WTC11 (cell line): Measurements from ENCODE around the gene PUM1. TPM values are rescaled to one million over a fixed set of nuclear protein-coding genes. Genes with fewer than 3 reads are reported as not detected.
"Not testable (repeated sequence)": the region's sequence is repeated elsewhere in the genome, so short reads cannot be mapped to it uniquely, and the experiment has no call there.

Source experiments
- ATAC-seq: fragments of 200-7000 bp; cut with Tn5 transposase; 2 replicates; pipeline ENCODE4 v1.10.0; 2021; ENCODE audit warnings: mild to moderate bottlenecking, moderate library complexity
- CTCF ChIA-PET: fragments of 300-600 bp; sonication (Branson Sonifier 250); formaldehyde crosslinking; loops from one replicate; lab custom pipeline; 2021; ENCODE audit warnings: antibody characterized with exemption; lab: Charles Lee
- POLR2A ChIA-PET: fragments of 350-600 bp; sonication (Branson Sonifier 250); formaldehyde crosslinking; loops from one replicate; lab custom pipeline; 2021; ENCODE audit warnings: antibody characterized with exemption; lab: Charles Lee
- DNase-seq: peaks from one replicate; pipeline ENCODE4 v3.0.0; 2021; ENCODE audit warnings: low spot score
- H3K27ac Mint-ChIP-seq: 2 replicates; pipeline ENCODE4 v1.8.0; 2021; ENCODE audit warnings: mixed read lengths
- H3K27me3 Mint-ChIP-seq: 2 replicates; pipeline ENCODE4 v1.8.0; 2021; ENCODE audit warnings: low read depth, mild to moderate bottlenecking, moderate library complexity, mixed read lengths
- H3K36me3 Mint-ChIP-seq: 2 replicates; pipeline ENCODE4 v1.8.0; 2021; ENCODE audit warnings: mixed read lengths
- H3K4me1 Mint-ChIP-seq: 2 replicates; pipeline ENCODE4 v1.8.0; 2022; ENCODE audit warnings: mixed read lengths
- H3K4me3 Mint-ChIP-seq: 2 replicates; pipeline ENCODE4 v1.8.0; 2021; ENCODE audit warnings: mild to moderate bottlenecking, moderate library complexity, mixed read lengths
- H3K9me3 Mint-ChIP-seq: 2 replicates; pipeline ENCODE4 v1.8.0; 2021; ENCODE audit warnings: mixed read lengths
- CBFB ChIP-seq: sonication (generic); formaldehyde crosslinking; IDR thresholded peaks from 2 replicates; pipeline ENCODE4 v1.8.1; 2022; ENCODE audit warnings: mild to moderate bottlenecking, low read depth, missing genetic modification reagents
- CREM ChIP-seq: sonication (generic); formaldehyde crosslinking; IDR thresholded peaks from 2 replicates; pipeline ENCODE4 v1.8.1; 2022; ENCODE audit warnings: mild to moderate bottlenecking, missing genetic modification reagents, moderate library complexity
- EMX1 ChIP-seq: fragments of 250-450 bp; sonication (Bioruptor Pico); IDR thresholded peaks from 2 replicates; pipeline ENCODE4 v1.8.0; 2021; ENCODE audit warnings: mild to moderate bottlenecking
- FOXP1 ChIP-seq: sonication (generic); formaldehyde crosslinking; IDR thresholded peaks from 2 replicates; pipeline ENCODE4 v1.8.0; 2022; ENCODE audit warnings: missing genetic modification reagents, mild to moderate bottlenecking, moderate library complexity, borderline replicate concordance
- JAZF1 ChIP-seq: fragments of 250-450 bp; sonication (Bioruptor Pico); IDR thresholded peaks from 2 replicates; pipeline ENCODE4 v1.9.0; 2021; ENCODE audit warnings: moderate library complexity, mild to moderate bottlenecking, inconsistent platforms
- USF2 ChIP-seq: sonication (generic); formaldehyde crosslinking; IDR thresholded peaks from 2 replicates; pipeline ENCODE4 v1.8.1; 2023; ENCODE audit warnings: mild to moderate bottlenecking, missing genetic modification reagents, moderate library complexity
- ZNF232 ChIP-seq: sonication (generic); formaldehyde crosslinking; IDR thresholded peaks from 2 replicates; pipeline ENCODE4 v1.8.0; 2022; ENCODE audit warnings: mild to moderate bottlenecking, missing genetic modification reagents
- ZNF425 ChIP-seq: fragments of 250-450 bp; sonication (Bioruptor Pico); conservative IDR thresholded peaks from 2 replicates; pipeline ENCODE4 v1.9.0; 2021; ENCODE audit warnings: mild to moderate bottlenecking
- ZNF532 ChIP-seq: fragments of 250-450 bp; sonication (Bioruptor Pico); IDR thresholded peaks from 2 replicates; pipeline ENCODE4 v1.9.0; 2021; ENCODE audit warnings: mild to moderate bottlenecking, borderline replicate concordance
- ZNF671 ChIP-seq: fragments of 250-450 bp; sonication (Bioruptor Pico); IDR thresholded peaks from 2 replicates; pipeline ENCODE4 v1.8.0; 2021; ENCODE audit warnings: mild to moderate bottlenecking
- total RNA-seq: library from RNA; stranded (reverse); gene quantifications from 3 replicates; pipeline ENCODE4 v1.2.3, GENCODE V29; 2021

PUM1 gene
- total RNA-seq, 1 experiment from 2014 or later = 147 TPM

- Mint-ChIP-seq H3K27me3 (no peaks in the 10 kb centered on the region), H3K36me3 (peaks cover 14% of the 10 kb centered on the region), H3K9me3 (no peaks in the 10 kb centered on the region), H3K4me3 (peak overlapping the region; percentile 100)
- TF ChIP-seq ZNF671 (CRISPR knock-in tag) (no peak), FOXP1 (no peak), CBFB (CRISPR knock-in tag) (no peak), USF2 (CRISPR knock-in tag) (no peak), CREM (no peak), ZNF232 (CRISPR knock-in tag) (no peak), ZNF532 (CRISPR knock-in tag) (no peak)
- TF ChIP-seq, all 79 proteins: peak for 0
- H3K4me1 Mint-ChIP-seq = peaks cover 21% of the 10 kb centered on the region
- POLR2A ChIA-PET = interaction anchor here (0.7 to 1.5 kb wide), 5 partner anchors 20 to 37 kb away, joined by 3 to 4 read pairs (median 3); no protein-coding TSS in a partner anchor
- peak overlapping the region; percentile 100 for H3K27ac Mint-ChIP-seq
- CTCF ChIA-PET = interaction anchor here (1.0 kb wide), 1 partner anchor 120 kb away, joined by 3 read pairs; no protein-coding TSS in a partner anchor
- DNase-seq = no peak
- no peak for ATAC-seq
Measured at GRCh38 chr1:31064111-31064717, 1.3 kb downstream of the PUM1 start.

GRCh38 chr1:31063631-31064030 is 1.9 kb downstream of the PUM1 start:
- ATAC-seq (no peak), DNase-seq (no peak)
- peaks cover 20% of the 10 kb centered on the region for H3K36me3 Mint-ChIP-seq
- peak overlapping the region; percentile 100 for H3K4me3 Mint-ChIP-seq
- POLR2A ChIA-PET = interaction anchor here (0.6 kb wide), 1 partner anchor 11 kb away, joined by 3 read pairs; no protein-coding TSS in a partner anchor
- no peaks in the 10 kb centered on the region for H3K9me3 Mint-ChIP-seq
- H3K27me3 Mint-ChIP-seq = no peaks in the 10 kb centered on the region
- peak overlapping the region; percentile 100 for H3K27ac Mint-ChIP-seq
- TF ChIP-seq EMX1 (CRISPR knock-in tag) = no peak
- CTCF ChIA-PET = interaction anchor here (1.0 kb wide), 1 partner anchor 120 kb away, joined by 3 read pairs; no protein-coding TSS in a partner anchor
- peaks cover 23% of the 10 kb centered on the region for H3K4me1 Mint-ChIP-seq

GRCh38 chr1:31062867-31063380 is 2.6 kb downstream of the PUM1 start:
- Mint-ChIP-seq H3K9me3 (no peaks in the 10 kb centered on the region), H3K4me3 (peak overlapping the region; percentile 100), H3K27ac (peak overlapping the region; percentile 92), H3K36me3 (peaks cover 27% of the 10 kb centered on the region), H3K4me1 (peaks cover 26% of the 10 kb centered on the region), H3K27me3 (no peaks in the 10 kb centered on the region)
- ChIA-PET POLR2A (interaction anchor here (0.6 kb wide), 2 partner anchors 11 to 71 kb away, joined by 3 read pairs; no protein-coding TSS in a partner anchor), CTCF (no interaction called here)
- no peak for ATAC-seq
- TF ChIP-seq JAZF1 (CRISPR knock-in tag) = no peak
- no peak for TF ChIP-seq ZNF425 (CRISPR knock-in tag)
- no peak for DNase-seq

GRCh38 chr1:31062162-31062866 is 3.2 kb downstream of the PUM1 start:
- peaks cover 33% of the 10 kb centered on the region for H3K36me3 Mint-ChIP-seq
- DNase-seq, H3K9me3 Mint-ChIP-seq, CTCF ChIA-PET, ATAC-seq, H3K27me3 Mint-ChIP-seq: not testable (repeated sequence)
- POLR2A ChIA-PET = interaction anchor here (0.6 to 0.7 kb wide), 2 partner anchors 72 to 92 kb away, joined by 3 to 6 read pairs; no protein-coding TSS in a partner anchor
- H3K4me3 Mint-ChIP-seq = peak overlapping the region; percentile 100
- peak overlapping the region; percentile 92 for H3K27ac Mint-ChIP-seq
- H3K4me1 Mint-ChIP-seq = peaks cover 26% of the 10 kb centered on the region
